GM12872 (cell line): ENCODE measurements around the gene C18orf54.

Experiments used
- TF ChIP-seq, protein P1 (sequence below): IDR thresholded peaks from 3 replicates; pipeline ENCODE4 v1.5.1; 2011; ENCODE audit warnings: low read depth, mild to moderate bottlenecking, low read length, moderate library complexity; ENCODE audit not compliant: insufficient read depth

C18orf54 gene

DNA sequence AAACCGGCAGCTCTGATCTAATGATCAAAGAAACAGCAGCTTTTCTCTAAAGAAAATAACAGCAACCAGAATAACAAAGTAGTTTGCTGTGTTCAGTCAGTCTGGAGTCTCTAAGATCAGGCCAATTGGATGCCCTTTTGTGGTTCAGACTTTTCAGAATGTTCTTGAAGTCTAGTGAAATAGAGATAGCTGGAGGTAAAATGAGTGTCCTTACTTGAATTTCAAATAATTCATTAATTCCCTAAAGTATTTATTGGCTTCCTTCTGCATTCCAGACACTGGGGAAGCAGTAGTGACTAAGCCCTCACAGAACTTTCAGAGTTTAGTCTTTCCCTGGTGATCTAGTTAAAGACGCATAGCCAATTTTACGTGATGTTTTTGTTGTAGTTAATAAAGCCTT is 58.7 kb downstream of the C18orf54 start:
- TF ChIP-seq, protein P1, sequence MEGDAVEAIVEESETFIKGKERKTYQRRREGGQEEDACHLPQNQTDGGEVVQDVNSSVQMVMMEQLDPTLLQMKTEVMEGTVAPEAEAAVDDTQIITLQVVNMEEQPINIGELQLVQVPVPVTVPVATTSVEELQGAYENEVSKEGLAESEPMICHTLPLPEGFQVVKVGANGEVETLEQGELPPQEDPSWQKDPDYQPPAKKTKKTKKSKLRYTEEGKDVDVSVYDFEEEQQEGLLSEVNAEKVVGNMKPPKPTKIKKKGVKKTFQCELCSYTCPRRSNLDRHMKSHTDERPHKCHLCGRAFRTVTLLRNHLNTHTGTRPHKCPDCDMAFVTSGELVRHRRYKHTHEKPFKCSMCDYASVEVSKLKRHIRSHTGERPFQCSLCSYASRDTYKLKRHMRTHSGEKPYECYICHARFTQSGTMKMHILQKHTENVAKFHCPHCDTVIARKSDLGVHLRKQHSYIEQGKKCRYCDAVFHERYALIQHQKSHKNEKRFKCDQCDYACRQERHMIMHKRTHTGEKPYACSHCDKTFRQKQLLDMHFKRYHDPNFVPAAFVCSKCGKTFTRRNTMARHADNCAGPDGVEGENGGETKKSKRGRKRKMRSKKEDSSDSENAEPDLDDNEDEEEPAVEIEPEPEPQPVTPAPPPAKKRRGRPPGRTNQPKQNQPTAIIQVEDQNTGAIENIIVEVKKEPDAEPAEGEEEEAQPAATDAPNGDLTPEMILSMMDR = no peak

DNA sequence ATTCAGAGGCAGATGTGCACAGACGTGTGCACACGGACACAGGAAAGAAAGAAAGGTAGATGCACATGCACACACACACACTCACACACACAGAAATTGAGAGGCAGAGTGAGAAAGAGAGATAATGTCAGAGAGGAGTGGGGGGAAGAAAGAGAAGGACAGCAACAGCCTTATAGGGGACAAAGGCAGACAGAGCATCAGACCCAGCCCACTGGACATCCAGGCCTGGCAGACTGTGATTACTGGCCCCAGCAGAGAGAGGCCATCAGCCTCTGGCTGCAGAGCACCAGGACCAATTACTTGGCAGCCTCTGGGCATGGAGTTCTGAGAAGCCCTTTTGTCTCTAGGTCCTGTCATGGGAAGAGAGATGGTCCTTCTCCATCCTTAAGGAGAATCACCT is 66.1 kb downstream of the C18orf54 start:
- TF ChIP-seq, protein P1 = no peak

DNA sequence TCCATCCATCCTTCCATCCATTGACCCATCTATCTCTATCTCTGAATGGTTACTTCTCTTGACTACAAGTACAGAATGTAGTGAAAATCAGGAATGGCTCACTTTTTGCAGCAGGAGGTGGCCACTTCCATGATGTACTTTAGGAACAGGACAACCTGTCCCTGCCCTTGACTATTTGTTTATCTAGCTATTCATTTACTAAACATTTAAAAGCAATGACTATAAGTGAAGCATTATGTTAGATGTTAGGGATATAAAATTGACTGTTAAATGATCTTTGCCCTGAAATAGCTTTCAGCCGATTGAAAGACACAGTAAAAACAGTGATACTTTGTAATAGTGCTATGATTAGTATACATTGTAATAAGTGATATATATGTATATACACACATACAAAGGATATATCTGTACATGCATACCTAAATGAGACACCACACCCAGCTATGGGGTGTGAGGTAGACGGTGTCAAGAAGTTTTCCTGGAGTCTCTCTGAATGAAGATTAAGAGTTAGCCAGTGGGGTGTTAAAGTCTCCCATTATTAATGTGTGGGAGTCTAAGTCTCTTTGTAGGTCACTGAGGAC is 68.5 kb downstream of the C18orf54 start:
- TF ChIP-seq, protein P1 = no peak
